Measurements from ENCODE around the gene RABAC1. TPM values are rescaled to one million over a fixed set of nuclear protein-coding genes. Genes with fewer than 3 reads are reported as not detected.
A peak's percentile ranks its signal among the peaks of the same experiment; 100 is the strongest.
"Not testable (repeated sequence)": the region's sequence is repeated elsewhere in the genome, so short reads cannot be mapped to it uniquely, and the experiment has no call there.

The RABAC1 gene
- total RNA-seq, 4 donors from 2014 or later, result 125 to 152 (median 128) TPM

- DNase-seq (ENCODE audit: low spot score in 2 of 2), result no peak
- H3K4me3 ChIP-seq (ENCODE audit: low read depth, poor library complexity, severe bottlenecking), result no peak overlapping the region
- WGBS, 2 donors, result 85 to 87% methylated on average over 19 of the region's 19 CpGs
- intact Hi-C loops (cut with DNase I; ENCODE audit: low total_unique reads), result no loop called here
- TF ChIP-seq CTCF (IDR thresholded peaks at IDR 0.05) (no peak), POLR2A (IDR thresholded peaks at IDR 0.05) (no peak)
Measured at GRCh38 chr19:41994994-41995958, 36.2 kb upstream of the RABAC1 start.

GRCh38 chr19:41994521-41994971, 35.4 kb upstream of the RABAC1 start:
- 22 to 26% methylated on average over 12 to 13 of the region's 13 CpGs for WGBS, 2 donors
- no peak for DNase-seq (ENCODE audit: low spot score in 2 of 2)
- TF ChIP-seq POLR2A (IDR thresholded peaks at IDR 0.05), result no peak
- TF ChIP-seq CTCF (IDR thresholded peaks at IDR 0.05), result no peak
- intact Hi-C loops (cut with DNase I; ENCODE audit: low total_unique reads), result no loop called here
- no peak overlapping the region for H3K4me3 ChIP-seq (ENCODE audit: low read depth, poor library complexity, severe bottlenecking)

- DNase-seq (ENCODE audit: low spot score in 2 of 2), result no peak
- TF ChIP-seq POLR2A (IDR thresholded peaks at IDR 0.05) (no peak), CTCF (IDR thresholded peaks at IDR 0.05) (no peak)
- peak within 1 kb of the TSS; percentile 23 for H3K4me3 ChIP-seq (ENCODE audit: low read depth, poor library complexity, severe bottlenecking)
- WGBS, 2 donors, result 0% methylated on average over 14 to 49 of the region's 84 CpGs
- intact Hi-C loops (cut with DNase I; ENCODE audit: low total_unique reads), result no loop called here
Measured at GRCh38 chr19:41993612-41994483, 34.7 kb upstream of the RABAC1 start, which contains the start of gene ATP1A3. ATP1A3 (minus strand) TSS chr19:41994230; CDS start chr19:41994076, 154 bp downstream.

GRCh38 chr19:41991925-41992569, 32.9 kb upstream of the RABAC1 start:
- intact Hi-C loops (cut with DNase I; ENCODE audit: low total_unique reads); H3K4me3 ChIP-seq (ENCODE audit: low read depth, poor library complexity, severe bottlenecking); DNase-seq (ENCODE audit: low spot score in 2 of 2): not testable (repeated sequence)
- 68 to 77% methylated on average over 11 of the region's 11 CpGs for WGBS, 2 donors

GRCh38 chr19:41991025-41991424, 31.9 kb upstream of the RABAC1 start:
- TF ChIP-seq POLR2A (IDR thresholded peaks at IDR 0.05) (no peak), CTCF (IDR thresholded peaks at IDR 0.05) (no peak)
- DNase-seq (ENCODE audit: low spot score in 2 of 2), result no peak
- intact Hi-C loops (cut with DNase I; ENCODE audit: low total_unique reads), result no loop called here
- no peak overlapping the region for H3K4me3 ChIP-seq (ENCODE audit: low read depth, poor library complexity, severe bottlenecking)
- WGBS, 2 donors, result 25 to 41% methylated on average over 9 to 15 of the region's 15 CpGs

All from lower leg skin (tissue), 4 donors.